GM12891 (cell line): ENCODE data around the gene PALB2.

Experiments
- POLR2A ChIP-seq: IDR thresholded peaks from 2 replicates; pipeline ENCODE4 v1.6.1; 2011; ENCODE audit warnings: low read depth, low read length, control low read depth
- TAF1 ChIP-seq: IDR thresholded peaks from 2 replicates; pipeline ENCODE4 v1.6.1; 2011; ENCODE audit warnings: low read depth, low read length, control low read depth

- TF ChIP-seq POLR2A (no peak), TAF1 (no peak)
Measured at GRCh38 chr16:23561586-23561985, 79.5 kb downstream of the PALB2 start.
